Sigmoid colon (tissue), 7 donors: ENCODE measurements around the gene SCMH1. TPM values are rescaled to one million over a fixed set of nuclear protein-coding genes. Genes with fewer than 3 reads are reported as not detected.

Experiments
- DNase-seq: peaks from one replicate; pipeline ENCODE4 v3.0.0-alpha.2; 2019
- H3K27ac ChIP-seq, 4 donors: fragments of 200-600 bp; sonication (generic); one replicate each; pipeline ENCODE4 v1.5.1; 2016 to 2019; ENCODE audit warnings: mild to moderate bottlenecking in 1 of 4
- H3K27me3 ChIP-seq, 3 donors: fragments of 200-600 bp; sonication (generic); one replicate each; pipeline ENCODE4 v1.5.1; 2019; ENCODE audit warnings: mild to moderate bottlenecking in 1 of 3
- H3K36me3 ChIP-seq, 4 donors: fragments of 200-600 bp; sonication (generic); one replicate each; pipeline ENCODE4 v1.5.1; 2016 to 2019
- H3K4me1 ChIP-seq, 4 donors: fragments of 200-600 bp; sonication (generic); one replicate each; pipeline ENCODE4 v1.5.1; 2017 to 2019
- H3K4me3 ChIP-seq, 4 donors: fragments of 200-600 bp; sonication (generic); one replicate each; pipeline ENCODE4 v1.5.1; 2017 to 2019; ENCODE audit warnings: mild to moderate bottlenecking in 2 of 4, moderate library complexity in 1 of 4
- H3K9me3 ChIP-seq, 4 donors: fragments of 200-600 bp in 3 of 4; sonication (generic) in 3 of 4; one replicate each; pipeline versions ENCODE4 v1.5.1 to v1.6.1; 2013 to 2019
- CTCF ChIP-seq, 4 experiments: fragments of 450-650 bp in 3 of 4; fragments of 200-600 bp in 1 of 4; IDR thresholded peaks; one replicate each; pipeline ENCODE4 v1.5.1; 2016 to 2019; ENCODE audit warnings: antibody characterized with exemption in 4 of 4, mild to moderate bottlenecking in 3 of 4, moderate library complexity in 2 of 4
- EP300 ChIP-seq, 4 donors: sonication (generic); formaldehyde crosslinking; IDR thresholded peaks; one replicate each; pipeline ENCODE4 v1.6.1; 2017; ENCODE audit warnings: antibody characterized with exemption in 4 of 4
- POLR2A ChIP-seq, 2 donors: fragments of 450-650 bp; IDR thresholded peaks; one replicate each; pipeline ENCODE4 v1.6.1; 2016; ENCODE audit warnings: antibody characterized with exemption in 2 of 2, mild to moderate bottlenecking in 2 of 2, moderate library complexity in 2 of 2
- POLR2AphosphoS5 ChIP-seq, 4 donors: sonication (generic); formaldehyde crosslinking; IDR thresholded peaks; one replicate each; pipeline ENCODE4 v1.6.1; 2017; ENCODE audit warnings: antibody characterized with exemption in 4 of 4
- WGBS, 2 donors: extraction: QIAGEN DNeasy Blood & Tissue Kit; methylation state at CpG; one replicate each; pipeline ENCODE4 v1.1.7; 2013; 5-methylcytosine and 5-hydroxymethylcytosine counted together
- intact Hi-C: fragments of 100-400 bp; cut with DNase I; formaldehyde crosslinking; loops from one replicate; pipeline ENCODE4 v1.15.1; 2023
- polyA plus RNA-seq, 3 donors: library from polyadenylated mRNA; stranded (reverse); fragments of 200-250 nt; gene quantifications; one replicate each; pipeline ENCODE4 v1.2.3, GENCODE V29; 2013
- total RNA-seq, 4 donors: library from RNA; depleted of rRNA; stranded (reverse); fragments of >200 nt; gene quantifications; one replicate each; pipeline ENCODE4 v1.1.0, GENCODE V29; 2016
- donor health status: healthy with polysubstance abuse.
- donor health status: Bipolar disorder and iron deficiency.
- donor health status: healthy.

Gene SCMH1
- total and polyA plus RNA-seq, 7 donors = 10.2 to 95.8 (median 52.4) TPM

GRCh38 chr1:41038110-41038509, 204.0 kb downstream of the SCMH1 start:
- Histone ChIP-seq H3K36me3 (peaks cover 15 to 93% (median 25%) of the 10 kb centered on the region in 4 donors), H3K9me3 (no peaks in the 10 kb centered on the region), H3K27me3 (no peaks in the 10 kb centered on the region), H3K4me3 (no peak overlapping the region), H3K27ac (no peak overlapping the region), H3K4me1 (no peaks in the 10 kb centered on the region)
- no peak for TF ChIP-seq CTCF (IDR thresholded peaks at IDR 0.05)
- TF ChIP-seq EP300 (IDR thresholded peaks at IDR 0.05) = no peak
- TF ChIP-seq POLR2AphosphoS5 (IDR thresholded peaks at IDR 0.05) = no peak
- TF ChIP-seq POLR2A (IDR thresholded peaks at IDR 0.05) = no peak
- DNase-seq = no peak
- 96 to 97% methylated on average over 5 of the region's 5 CpGs for WGBS, 2 donors
- intact Hi-C loops = no loop called here

GRCh38 chr1:41037116-41037903, 204.8 kb downstream of the SCMH1 start:
- intact Hi-C loops = no loop called here
- no peak for TF ChIP-seq POLR2A (IDR thresholded peaks at IDR 0.05)
- TF ChIP-seq CTCF (IDR thresholded peaks at IDR 0.05) = no peak
- TF ChIP-seq EP300 (IDR thresholded peaks at IDR 0.05) = no peak
- no peak for TF ChIP-seq POLR2AphosphoS5 (IDR thresholded peaks at IDR 0.05)
- H3K9me3 ChIP-seq = no peaks in the 10 kb centered on the region
- no peaks in the 10 kb centered on the region for H3K27me3 ChIP-seq
- no peak for DNase-seq
- 98 to 99% methylated on average over 3 of the region's 3 CpGs for WGBS, 2 donors
- no peak overlapping the region for H3K27ac ChIP-seq
- H3K4me3 ChIP-seq = no peak overlapping the region
- H3K36me3 ChIP-seq = peaks cover 15 to 93% (median 33%) of the 10 kb centered on the region in 4 donors
- H3K4me1 ChIP-seq = no peaks in the 10 kb centered on the region

- no peaks in the 10 kb centered on the region for H3K27me3 ChIP-seq
- 94 to 96% methylated on average over 3 of the region's 3 CpGs for WGBS, 2 donors
- DNase-seq = no peak
- peaks cover 15 to 91% (median 43%) of the 10 kb centered on the region in 4 donors for H3K36me3 ChIP-seq
- H3K4me1 ChIP-seq = no peaks in the 10 kb centered on the region
- intact Hi-C loops = no loop called here
- no peak for TF ChIP-seq POLR2AphosphoS5 (IDR thresholded peaks at IDR 0.05)
- TF ChIP-seq POLR2A (IDR thresholded peaks at IDR 0.05) = no peak
- no peak for TF ChIP-seq EP300 (IDR thresholded peaks at IDR 0.05)
- no peak for TF ChIP-seq CTCF (IDR thresholded peaks at IDR 0.05)
- H3K9me3 ChIP-seq = no peaks in the 10 kb centered on the region
- no peak overlapping the region for H3K4me3 ChIP-seq
- no peak overlapping the region for H3K27ac ChIP-seq
These were observed 208.8 kb downstream of the SCMH1 start for GRCh38 chr1:41033272-41033671.

- H3K9me3 ChIP-seq = no peaks in the 10 kb centered on the region
- H3K4me1 ChIP-seq = no peaks in the 10 kb centered on the region
- H3K27ac ChIP-seq = no peak overlapping the region
- DNase-seq = no peak
- peaks cover 21 to 92% (median 44%) of the 10 kb centered on the region in 4 donors for H3K36me3 ChIP-seq
- 76 to 98% methylated on average over 2 of the region's 2 CpGs for WGBS, 2 donors
- no peak for TF ChIP-seq CTCF (IDR thresholded peaks at IDR 0.05)
- TF ChIP-seq POLR2AphosphoS5 (IDR thresholded peaks at IDR 0.05) = no peak
- no peak for TF ChIP-seq POLR2A (IDR thresholded peaks at IDR 0.05)
- no peak for TF ChIP-seq EP300 (IDR thresholded peaks at IDR 0.05)
- intact Hi-C loops = no loop called here
- no peaks in the 10 kb centered on the region for H3K27me3 ChIP-seq
- H3K4me3 ChIP-seq = no peak overlapping the region
These were observed 210.0 kb downstream of the SCMH1 start for GRCh38 chr1:41032147-41032546.
